Adrenal gland (tissue), 12 donors: ENCODE measurements around the gene PEX5. TPM values are rescaled to one million over a fixed set of nuclear protein-coding genes. Genes with fewer than 3 reads are reported as not detected.
A peak's percentile ranks its signal among the peaks of the same experiment; 100 is the strongest.

Source experiments
- DNase-seq, 7 donors: peaks; one replicate each; pipeline ENCODE4 v3.0.0-alpha.2; 2019 to 2020
- H3K27ac ChIP-seq, 5 donors: fragments of 200-600 bp; sonication (generic) in 4 of 5; 1 replicate in 3 of 5; 2 replicates in 2 of 5; pipeline versions ENCODE4 v1.5.1 to v1.8.0; 2016 to 2020; ENCODE audit warnings: mild to moderate bottlenecking in 1 of 5
- H3K27me3 ChIP-seq: fragments of 200-600 bp; 2 replicates; pipeline ENCODE4 v1.8.0; 2021
- H3K36me3 ChIP-seq, 2 donors: fragments of 200-600 bp; replicated peaks in 1 of 2; 1 replicate in 1 of 2; 2 replicates in 1 of 2; pipeline versions ENCODE4 v1.5.1 to v1.8.0; 2018 to 2022
- H3K4me1 ChIP-seq, 2 donors: fragments of 200-600 bp; replicated peaks in 1 of 2; 1 replicate in 1 of 2; 2 replicates in 1 of 2; pipeline versions ENCODE4 v1.5.1 to v1.8.0; 2018 to 2021
- H3K4me3 ChIP-seq, 4 donors: fragments of 200-600 bp; sonication (generic) in 3 of 4; one replicate each; pipeline ENCODE4 v1.5.1; 2016 to 2018
- H3K9me3 ChIP-seq, 3 donors: fragments of 200-600 bp; sonication (generic) in 1 of 3; replicated peaks in 1 of 3; 1 replicate in 2 of 3; 2 replicates in 1 of 3; pipeline versions ENCODE4 v1.5.1 to v1.8.0; 2016 to 2021
- CTCF ChIP-seq, 6 experiments: fragments of 450-650 bp in 4 of 6; fragments of 200-600 bp in 2 of 6; sonication (generic) in 1 of 6; IDR thresholded peaks; 1 replicate in 5 of 6; 2 replicates in 1 of 6; pipeline versions ENCODE4 v1.5.1 to v1.8.0; 2016 to 2021; ENCODE audit warnings: antibody characterized with exemption in 6 of 6, mild to moderate bottlenecking in 2 of 6, moderate library complexity in 1 of 6
- POLR2A ChIP-seq, 2 donors: fragments of 450-650 bp; IDR thresholded peaks; one replicate each; pipeline ENCODE4 v1.6.1; 2017; ENCODE audit warnings: antibody characterized with exemption in 2 of 2, mild to moderate bottlenecking in 2 of 2, moderate library complexity in 1 of 2
- WGBS, 4 donors: extraction: QIAGEN DNeasy Blood & Tissue Kit in 2 of 4; methylation state at CpG; one replicate each; pipeline versions ENCODE4 v1.1.5 to v1.1.7; 2013 to 2017; 5-methylcytosine and 5-hydroxymethylcytosine counted together
- intact Hi-C, 2 donors: fragments of 100-400 bp; cut with DNase I; formaldehyde crosslinking; loops; one replicate each; pipeline versions ENCODE4 v1.14.1 to v1.15.0; 2022 to 2023
- polyA plus RNA-seq, 3 donors: library from polyadenylated mRNA; stranded (reverse); fragments of 200-250 nt in 2 of 3; fragments of 350-450 nt in 1 of 3; fragmentation: Illumina TruSeq in 1 of 3; extraction: RNeasy Lipid Tissue Mini Kit (QIAGEN cat#74804) in 1 of 3; gene quantifications; one replicate each; pipeline ENCODE4 v1.2.3, GENCODE V29; 2013 to 2014
- total RNA-seq, 9 donors: library from RNA; depleted of rRNA in 4 of 9; stranded (reverse); fragments of >200 nt in 4 of 9; fragments of 120-200 nt in 1 of 9; fragmentation: NEBNext Ultra II Directional in 1 of 9; extraction: Animal tissue kit (Norgen Biotek cat#: 25700) in 1 of 9; gene quantifications; one replicate each; pipeline versions ENCODE4 v1.1.0 to v1.2.4, GENCODE V29; 2013 to 2023
- donor health status: healthy with polysubstance abuse.
- donor health status: Bipolar disorder and iron deficiency.
- donor health status: DM: yes; HTN: yes; CAD: no.
- donor health status: DM: no; HTN: no; CAD: no.
- donor health status: DM: no; HTN: no; CAD: no.
- donor health status: DM: yes; HTN: yes; CAD: no.

Gene PEX5
- total and polyA plus RNA-seq, 12 donors, result 22.4 to 65.0 (median 36.7) TPM

GRCh38 chr12:7158781-7159609 lies 30.5 kb upstream of the PEX5 start:
- Histone ChIP-seq H3K27ac (no peak overlapping the region), H3K27me3 (no peaks in the 10 kb centered on the region), H3K9me3 (no peaks in the 10 kb centered on the region), H3K4me1 (no peaks in the 10 kb centered on the region), H3K4me3 (no peak overlapping the region), H3K36me3 (peaks cover 0 to 17% of the 10 kb centered on the region in 2 donors)
- TF ChIP-seq CTCF (IDR thresholded peaks at IDR 0.05), result no peak
- no peak for DNase-seq
- 73 to 87% (median 81%) methylated on average over 6 to 10 of the region's 10 CpGs for WGBS, 4 donors
- intact Hi-C loops, result no loop called here

DNA sequence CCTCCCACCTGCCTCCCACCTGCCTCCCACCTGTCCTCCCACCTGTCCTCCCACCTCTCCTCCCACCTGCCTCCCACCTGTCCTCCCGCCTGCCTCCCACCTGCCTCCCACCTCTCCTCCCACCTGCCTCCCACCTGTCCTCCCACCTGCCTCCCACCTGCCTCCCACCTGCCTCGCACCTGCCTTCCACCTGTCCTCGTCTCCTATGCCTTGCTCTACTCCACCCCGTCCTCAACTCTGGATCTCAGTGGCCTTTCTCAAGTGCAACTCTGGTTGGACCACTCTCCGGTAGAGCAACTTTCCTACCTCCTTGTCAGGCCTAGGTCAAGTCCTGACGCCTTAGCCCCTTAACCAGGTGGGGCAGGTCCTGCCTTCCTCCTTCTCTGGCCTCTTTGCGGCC lies 29.3 kb upstream of the PEX5 start:
- Histone ChIP-seq H3K27me3 (no peaks in the 10 kb centered on the region), H3K27ac (no peak overlapping the region), H3K36me3 (peaks cover 0 to 6% of the 10 kb centered on the region in 2 donors), H3K4me1 (no peaks in the 10 kb centered on the region), H3K4me3 (no peak overlapping the region), H3K9me3 (no peaks in the 10 kb centered on the region)
- DNase-seq, result no peak
- 74 to 89% (median 76%) methylated on average over 6 to 7 of the region's 7 CpGs for WGBS, 4 donors
- TF ChIP-seq CTCF (IDR thresholded peaks at IDR 0.05) (no peak), POLR2A (IDR thresholded peaks at IDR 0.05) (no peak)
- intact Hi-C loops, result no loop called here

GRCh38 chr12:7161327-7161726 lies 28.2 kb upstream of the PEX5 start:
- Histone ChIP-seq H3K4me1 (no peaks in the 10 kb centered on the region), H3K9me3 (no peaks in the 10 kb centered on the region), H3K27me3 (no peaks in the 10 kb centered on the region), H3K4me3 (no peak overlapping the region), H3K27ac (peak overlapping the region in 1 of 5 donors; percentile 45), H3K36me3 (no peaks in the 10 kb centered on the region)
- intact Hi-C loops, result no loop called here
- WGBS, 4 donors, result 74 to 88% (median 78%) methylated on average over 4 of the region's 4 CpGs
- DNase-seq, result no peak
- no peak for TF ChIP-seq POLR2A (IDR thresholded peaks at IDR 0.05)
- no peak for TF ChIP-seq CTCF (IDR thresholded peaks at IDR 0.05)

DNA sequence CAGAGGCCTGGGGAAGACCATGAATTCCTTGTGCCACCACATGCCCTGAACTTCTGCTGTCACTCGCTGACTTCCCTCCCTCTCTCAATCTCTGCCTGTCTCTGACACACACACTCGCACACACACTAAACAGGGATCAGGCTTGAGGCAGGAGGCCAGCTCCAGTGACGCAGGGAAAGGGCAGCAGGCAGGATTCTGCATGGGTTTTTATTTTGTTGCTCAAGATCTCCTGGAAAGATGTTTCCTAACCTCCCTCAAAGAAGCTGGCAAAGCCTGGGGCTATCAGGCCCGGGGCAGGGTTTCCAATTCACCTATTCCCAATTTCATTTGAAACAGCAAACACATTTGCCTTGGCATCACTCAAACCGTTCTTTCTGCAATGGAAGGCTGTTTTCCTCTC lies 27.7 kb upstream of the PEX5 start:
- intact Hi-C loops, result no loop called here
- H3K27ac ChIP-seq, result peak overlapping the region in 1 of 5 donors; percentile 45
- H3K27me3 ChIP-seq, result no peaks in the 10 kb centered on the region
- WGBS, 4 donors, result 79 to 90% (median 82%) methylated on average over 5 of the region's 5 CpGs
- no peak overlapping the region for H3K4me3 ChIP-seq
- no peaks in the 10 kb centered on the region for H3K36me3 ChIP-seq
- no peaks in the 10 kb centered on the region for H3K9me3 ChIP-seq
- no peaks in the 10 kb centered on the region for H3K4me1 ChIP-seq
- peak in 4 of 7 donors; percentile 35 to 88 (median 46) for DNase-seq
- TF ChIP-seq CTCF (IDR thresholded peaks at IDR 0.05) (no peak), POLR2A (IDR thresholded peaks at IDR 0.05) (no peak)
